Loucy (cell line): ENCODE measurements around the gene U2SURP.

Experiments used
- H2AFZ ChIP-seq: fragments of 200-600 bp; sonication (generic); 2 replicates; pipeline ENCODE4 v1.6.0; 2016; ENCODE audit warnings: antibody characterized with exemption, mild to moderate bottlenecking, low read length, moderate library complexity
- H3F3A ChIP-seq: fragments of 200-600 bp; 2 replicates; pipeline ENCODE4 v1.6.0; 2016; ENCODE audit warnings: antibody characterized with exemption, low read depth, mild to moderate bottlenecking
- H3K27me3 ChIP-seq: fragments of 200-600 bp; sonication (generic); 2 replicates; pipeline ENCODE4 v1.6.1; 2014; ENCODE audit warnings: low read length, mild to moderate bottlenecking; ENCODE audit not compliant: insufficient read depth, poor library complexity, severe bottlenecking
- H3K36me3 ChIP-seq: fragments of 200-600 bp; sonication (generic); 2 replicates; pipeline ENCODE4 v1.6.1; 2016; ENCODE audit warnings: low read length; ENCODE audit not compliant: insufficient read depth
- H3K4me1 ChIP-seq: fragments of 200-600 bp; sonication (generic); 2 replicates; pipeline ENCODE4 v1.5.1; 2014; ENCODE audit warnings: low read length, mild to moderate bottlenecking; ENCODE audit not compliant: insufficient read depth, poor library complexity, severe bottlenecking
- H3K4me2 ChIP-seq: fragments of 200-600 bp; sonication (generic); 2 replicates; pipeline ENCODE4 v1.6.0; 2014; ENCODE audit warnings: antibody characterized with exemption, low read length, low read depth, mild to moderate bottlenecking; ENCODE audit not compliant: poor library complexity, severe bottlenecking
- H3K4me3 ChIP-seq: fragments of 200-600 bp; sonication (generic); 2 replicates; pipeline ENCODE4 v1.5.1; 2014; ENCODE audit warnings: low read length, mild to moderate bottlenecking, mixed read lengths; ENCODE audit not compliant: poor library complexity, severe bottlenecking
- H3K79me2 ChIP-seq: fragments of 200-600 bp; sonication (generic); 2 replicates; pipeline ENCODE4 v1.6.1; 2014; ENCODE audit warnings: low read length; ENCODE audit not compliant: insufficient read depth
- H3K9ac ChIP-seq: fragments of 200-600 bp; sonication (generic); 2 replicates; pipeline ENCODE4 v1.6.0; 2014; ENCODE audit warnings: mild to moderate bottlenecking, low read depth, low read length, moderate library complexity; ENCODE audit not compliant: poor library complexity, severe bottlenecking
- H3K9me2 ChIP-seq: fragments of 200-600 bp; sonication (generic); replicated peaks from 2 replicates; pipeline ENCODE4 v1.6.1; 2016; ENCODE audit warnings: low read depth, low read length, mixed read lengths
- H3K9me3 ChIP-seq: fragments of 200-600 bp; sonication (generic); 2 replicates; pipeline ENCODE4 v1.6.1; 2014; ENCODE audit warnings: mild to moderate bottlenecking, antibody characterized with exemption, low read length, low read depth; ENCODE audit not compliant: insufficient read depth
- H4K20me1 ChIP-seq: fragments of 200-600 bp; sonication (generic); 2 replicates; pipeline ENCODE4 v1.6.0; 2014; ENCODE audit warnings: antibody characterized with exemption, low read length, mild to moderate bottlenecking; ENCODE audit not compliant: insufficient read depth, poor library complexity, severe bottlenecking
- EZH2phosphoT487 ChIP-seq: fragments of 200-600 bp; IDR thresholded peaks from 2 replicates; pipeline ENCODE4 v1.6.1; 2018; ENCODE audit warnings: antibody characterized with exemption, mild to moderate bottlenecking, moderate library complexity, borderline replicate concordance
- TF ChIP-seq, protein P1 (sequence below): fragments of 200-600 bp; sonication (generic); conservative IDR thresholded peaks from 2 replicates; pipeline ENCODE4 v1.5.1; 2014; ENCODE audit warnings: mild to moderate bottlenecking, antibody characterized with exemption, low read length

The U2SURP gene

DNA sequence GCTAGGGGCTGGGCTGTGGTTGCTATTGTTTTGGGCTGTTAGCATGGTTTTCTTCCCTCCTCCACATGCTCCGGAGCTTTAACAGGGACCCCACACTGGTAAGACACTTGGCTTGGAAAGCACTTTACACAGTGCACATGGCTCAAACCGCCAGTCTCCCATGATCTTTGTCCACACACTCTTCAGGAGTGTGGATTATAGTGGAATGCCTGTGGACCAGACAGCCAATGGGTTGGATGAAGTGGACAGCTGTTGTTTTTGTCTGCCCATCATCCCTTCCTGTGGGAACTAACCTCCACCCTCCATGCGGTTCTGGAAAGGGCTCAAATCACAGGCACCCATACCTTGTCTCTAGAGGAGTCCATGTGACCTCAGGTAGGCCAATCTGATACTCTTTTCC is 47.9 kb upstream of the U2SURP start:
- no peaks in the 10 kb centered on the region for H3K27me3 ChIP-seq
- no peaks in the 10 kb centered on the region for H3K79me2 ChIP-seq
- no peak overlapping the region for H3K4me2 ChIP-seq
- no peak overlapping the region for H3K9ac ChIP-seq
- TF ChIP-seq, protein P1, sequence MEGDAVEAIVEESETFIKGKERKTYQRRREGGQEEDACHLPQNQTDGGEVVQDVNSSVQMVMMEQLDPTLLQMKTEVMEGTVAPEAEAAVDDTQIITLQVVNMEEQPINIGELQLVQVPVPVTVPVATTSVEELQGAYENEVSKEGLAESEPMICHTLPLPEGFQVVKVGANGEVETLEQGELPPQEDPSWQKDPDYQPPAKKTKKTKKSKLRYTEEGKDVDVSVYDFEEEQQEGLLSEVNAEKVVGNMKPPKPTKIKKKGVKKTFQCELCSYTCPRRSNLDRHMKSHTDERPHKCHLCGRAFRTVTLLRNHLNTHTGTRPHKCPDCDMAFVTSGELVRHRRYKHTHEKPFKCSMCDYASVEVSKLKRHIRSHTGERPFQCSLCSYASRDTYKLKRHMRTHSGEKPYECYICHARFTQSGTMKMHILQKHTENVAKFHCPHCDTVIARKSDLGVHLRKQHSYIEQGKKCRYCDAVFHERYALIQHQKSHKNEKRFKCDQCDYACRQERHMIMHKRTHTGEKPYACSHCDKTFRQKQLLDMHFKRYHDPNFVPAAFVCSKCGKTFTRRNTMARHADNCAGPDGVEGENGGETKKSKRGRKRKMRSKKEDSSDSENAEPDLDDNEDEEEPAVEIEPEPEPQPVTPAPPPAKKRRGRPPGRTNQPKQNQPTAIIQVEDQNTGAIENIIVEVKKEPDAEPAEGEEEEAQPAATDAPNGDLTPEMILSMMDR = no peak
- no peak for TF ChIP-seq EZH2phosphoT487
- H3F3A ChIP-seq = no peaks in the 10 kb centered on the region
- H4K20me1 ChIP-seq = no peaks in the 10 kb centered on the region
- no peak overlapping the region for H3K4me3 ChIP-seq
- H3K9me2 ChIP-seq = no peaks in the 10 kb centered on the region
- no peaks in the 10 kb centered on the region for H3K9me3 ChIP-seq
- no peaks in the 10 kb centered on the region for H3K4me1 ChIP-seq
- no peak overlapping the region for H2AFZ ChIP-seq
- H3K36me3 ChIP-seq = no peaks in the 10 kb centered on the region

DNA sequence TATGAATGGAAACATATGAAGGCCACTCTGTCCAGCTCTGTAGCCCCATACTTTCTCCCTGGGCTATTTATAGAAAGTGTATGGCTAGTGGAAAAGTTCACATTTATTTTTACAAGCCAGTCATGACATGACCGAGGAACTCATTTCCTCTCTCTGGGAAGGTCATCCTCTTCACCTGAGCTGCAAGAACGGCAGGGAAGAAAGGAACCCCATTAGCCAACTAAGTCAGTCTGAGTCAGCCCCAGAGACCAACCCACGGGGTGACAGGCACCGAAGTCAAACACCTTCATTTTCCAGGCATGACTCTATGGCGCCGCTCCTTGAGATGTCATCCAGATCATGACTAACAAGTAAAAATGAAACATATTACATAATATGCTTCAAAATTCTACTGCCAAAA is 42.7 kb upstream of the U2SURP start:
- Histone ChIP-seq H3F3A (no peaks in the 10 kb centered on the region), H4K20me1 (no peaks in the 10 kb centered on the region), H3K9me2 (no peaks in the 10 kb centered on the region), H3K27me3 (no peaks in the 10 kb centered on the region), H2AFZ (no peak overlapping the region), H3K36me3 (no peaks in the 10 kb centered on the region), H3K9me3 (no peaks in the 10 kb centered on the region), H3K79me2 (no peaks in the 10 kb centered on the region), H3K4me3 (no peak overlapping the region), H3K4me1 (no peaks in the 10 kb centered on the region), H3K4me2 (no peak overlapping the region), H3K9ac (no peak overlapping the region)
- TF ChIP-seq, protein P1 = no peak
- no peak for TF ChIP-seq EZH2phosphoT487

DNA sequence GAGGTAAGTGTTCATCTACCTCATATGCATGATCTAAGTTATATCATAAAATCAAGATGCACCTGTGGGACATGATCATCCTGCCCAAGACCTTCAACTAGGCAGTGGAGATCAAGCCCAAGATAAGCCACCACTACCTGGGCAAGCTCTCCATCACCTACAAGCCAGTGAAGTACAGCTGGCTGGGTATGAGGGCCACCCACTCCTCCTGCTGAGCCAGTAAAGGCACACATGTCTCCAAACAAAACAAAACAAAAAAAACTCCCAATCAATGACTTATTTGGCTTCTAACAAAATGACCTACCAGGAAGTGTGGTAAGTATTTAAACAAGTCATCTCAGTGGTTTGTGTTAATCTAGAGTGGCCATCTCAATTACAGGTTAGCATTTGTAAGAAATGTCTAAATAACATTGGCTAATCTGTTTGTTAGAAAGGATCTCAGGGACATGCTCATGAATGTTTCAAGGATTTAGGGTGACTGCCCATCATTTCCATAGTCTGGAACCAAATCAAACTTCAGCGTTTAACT is 41.0 kb upstream of the U2SURP start:
- Histone ChIP-seq H3K9me2 (no peaks in the 10 kb centered on the region), H3K27me3 (no peaks in the 10 kb centered on the region), H3K9ac (no peak overlapping the region), H3K9me3 (no peaks in the 10 kb centered on the region), H3F3A (no peaks in the 10 kb centered on the region), H4K20me1 (no peaks in the 10 kb centered on the region), H2AFZ (no peak overlapping the region), H3K36me3 (no peaks in the 10 kb centered on the region), H3K4me3 (no peak overlapping the region), H3K4me1 (no peaks in the 10 kb centered on the region), H3K79me2 (no peaks in the 10 kb centered on the region), H3K4me2 (no peak overlapping the region)
- no peak for TF ChIP-seq EZH2phosphoT487
- TF ChIP-seq, protein P1 = no peak
